IPS-NIHi7 (cell line): ENCODE results near the gene PHF3.
A peak's percentile ranks its signal among the peaks of the same experiment; 100 is the strongest.

Experiments
- DNase-seq: peaks from one replicate; pipeline ENCODE4 v3.0.0; 2012; ENCODE audit warnings: mixed read lengths; ENCODE audit errors: extremely low spot score

PHF3 gene, protein sequence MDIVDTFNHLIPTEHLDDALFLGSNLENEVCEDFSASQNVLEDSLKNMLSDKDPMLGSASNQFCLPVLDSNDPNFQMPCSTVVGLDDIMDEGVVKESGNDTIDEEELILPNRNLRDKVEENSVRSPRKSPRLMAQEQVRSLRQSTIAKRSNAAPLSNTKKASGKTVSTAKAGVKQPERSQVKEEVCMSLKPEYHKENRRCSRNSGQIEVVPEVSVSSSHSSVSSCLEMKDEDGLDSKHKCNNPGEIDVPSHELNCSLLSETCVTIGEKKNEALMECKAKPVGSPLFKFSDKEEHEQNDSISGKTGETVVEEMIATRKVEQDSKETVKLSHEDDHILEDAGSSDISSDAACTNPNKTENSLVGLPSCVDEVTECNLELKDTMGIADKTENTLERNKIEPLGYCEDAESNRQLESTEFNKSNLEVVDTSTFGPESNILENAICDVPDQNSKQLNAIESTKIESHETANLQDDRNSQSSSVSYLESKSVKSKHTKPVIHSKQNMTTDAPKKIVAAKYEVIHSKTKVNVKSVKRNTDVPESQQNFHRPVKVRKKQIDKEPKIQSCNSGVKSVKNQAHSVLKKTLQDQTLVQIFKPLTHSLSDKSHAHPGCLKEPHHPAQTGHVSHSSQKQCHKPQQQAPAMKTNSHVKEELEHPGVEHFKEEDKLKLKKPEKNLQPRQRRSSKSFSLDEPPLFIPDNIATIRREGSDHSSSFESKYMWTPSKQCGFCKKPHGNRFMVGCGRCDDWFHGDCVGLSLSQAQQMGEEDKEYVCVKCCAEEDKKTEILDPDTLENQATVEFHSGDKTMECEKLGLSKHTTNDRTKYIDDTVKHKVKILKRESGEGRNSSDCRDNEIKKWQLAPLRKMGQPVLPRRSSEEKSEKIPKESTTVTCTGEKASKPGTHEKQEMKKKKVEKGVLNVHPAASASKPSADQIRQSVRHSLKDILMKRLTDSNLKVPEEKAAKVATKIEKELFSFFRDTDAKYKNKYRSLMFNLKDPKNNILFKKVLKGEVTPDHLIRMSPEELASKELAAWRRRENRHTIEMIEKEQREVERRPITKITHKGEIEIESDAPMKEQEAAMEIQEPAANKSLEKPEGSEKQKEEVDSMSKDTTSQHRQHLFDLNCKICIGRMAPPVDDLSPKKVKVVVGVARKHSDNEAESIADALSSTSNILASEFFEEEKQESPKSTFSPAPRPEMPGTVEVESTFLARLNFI (N-terminal part only)

GRCh38 chr6:63635588-63636517 lies at the start of gene PHF3:
Gene PHF3, plus strand, starts transcription at chr6:63635802. Its CDS starts 10,750 bp downstream, at chr6:63646552.
- peak; percentile 95 for DNase-seq

DNA sequence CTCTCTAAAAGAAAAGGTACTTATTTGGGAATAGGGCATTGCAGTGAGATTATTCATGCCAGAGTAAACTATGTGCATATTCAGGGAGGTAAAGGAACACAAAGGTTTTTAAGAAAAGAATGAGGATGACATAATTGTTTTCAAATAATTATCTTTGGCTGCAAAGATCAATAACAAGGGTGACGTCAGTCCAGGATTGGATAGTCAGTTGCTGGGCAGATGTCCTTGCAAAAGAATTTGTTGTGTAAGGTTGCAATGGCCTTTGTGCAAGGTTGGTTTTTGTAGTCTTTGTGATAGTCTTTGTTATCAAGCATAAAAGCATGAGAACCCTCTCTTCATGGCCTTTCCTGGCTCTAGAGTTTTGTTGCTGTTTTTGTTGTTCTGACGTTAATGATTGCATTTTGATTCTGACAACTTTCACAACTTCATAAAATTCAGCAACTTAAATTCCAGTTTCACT lies 45.6 kb upstream of the PHF3 start:
- DNase-seq: no peak

- DNase-seq: no peak
These were observed 42.7 kb upstream of the PHF3 start for GRCh38 chr6:63592886-63593285.

- DNase-seq: no peak
These were observed 38.2 kb upstream of the PHF3 start for GRCh38 chr6:63597141-63598048.

DNA sequence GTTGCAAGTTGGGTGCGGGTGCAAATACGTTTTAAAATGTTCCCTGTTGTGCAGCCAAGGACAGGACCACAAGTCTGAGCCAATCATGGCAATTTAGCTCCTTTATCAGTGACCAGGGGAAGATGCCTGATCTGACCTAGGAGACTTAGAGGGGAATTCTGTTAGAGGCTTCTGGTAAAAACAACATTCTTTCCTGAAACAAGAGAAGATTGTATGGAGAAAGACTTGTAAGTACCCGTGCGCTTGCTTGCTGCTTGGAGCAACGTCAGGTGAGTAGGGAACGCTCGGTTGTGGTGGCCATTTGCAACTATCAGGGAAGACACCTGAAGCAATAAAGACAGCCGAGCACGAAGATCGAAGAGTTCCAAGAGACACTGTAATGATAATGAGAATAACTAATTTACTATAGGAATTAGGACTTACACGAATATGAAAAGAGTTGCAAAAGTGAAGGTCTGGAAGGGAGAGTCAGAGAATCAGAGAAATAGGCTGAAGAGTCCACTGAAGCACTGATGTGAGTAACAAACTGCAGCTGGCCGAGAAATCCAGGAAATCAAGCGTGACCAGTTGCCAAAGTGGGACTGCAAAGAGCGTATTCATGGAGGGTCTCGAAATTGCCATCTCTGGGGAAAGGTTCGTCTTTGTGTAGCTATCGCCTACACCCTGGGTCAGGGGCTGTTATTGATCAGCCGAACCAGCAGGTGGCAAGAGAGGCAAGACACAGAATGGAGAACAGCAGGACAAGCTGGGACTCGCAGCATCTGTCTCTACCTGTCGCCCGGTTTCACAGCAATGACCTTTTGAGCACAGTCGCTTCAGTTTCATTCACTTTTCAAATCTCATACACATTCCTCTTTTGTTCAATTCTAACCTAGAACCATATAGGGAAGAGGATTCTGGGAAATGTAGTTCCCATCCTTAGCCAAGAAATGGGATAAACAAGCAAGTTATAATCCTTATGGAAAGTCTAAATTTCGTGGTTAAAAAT lies 37.3 kb upstream of the PHF3 start:
- peak; percentile 78 for DNase-seq

DNA sequence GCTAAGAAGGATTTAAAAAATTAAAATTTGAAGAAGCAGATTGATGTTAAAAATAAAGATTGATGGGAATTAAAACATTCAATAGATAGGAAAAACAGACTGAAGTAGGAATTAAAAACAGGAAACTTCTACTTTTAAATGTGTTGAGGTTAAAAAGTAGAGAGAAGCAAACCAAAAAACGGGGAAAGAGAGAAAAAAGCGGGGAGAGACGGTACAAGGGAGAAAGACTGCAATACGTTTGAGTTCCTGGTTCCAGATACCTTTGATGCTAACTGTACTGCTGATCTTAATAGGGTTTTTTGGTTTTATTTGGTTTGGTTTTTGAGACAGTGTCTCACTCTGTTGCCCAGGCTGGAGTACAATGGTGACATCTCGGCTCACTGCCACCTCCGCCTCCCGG lies 36.4 kb upstream of the PHF3 start:
- DNase-seq: no peak

- no peak for DNase-seq
These were observed 35.5 kb upstream of the PHF3 start for GRCh38 chr6:63600136-63600535.

DNA sequence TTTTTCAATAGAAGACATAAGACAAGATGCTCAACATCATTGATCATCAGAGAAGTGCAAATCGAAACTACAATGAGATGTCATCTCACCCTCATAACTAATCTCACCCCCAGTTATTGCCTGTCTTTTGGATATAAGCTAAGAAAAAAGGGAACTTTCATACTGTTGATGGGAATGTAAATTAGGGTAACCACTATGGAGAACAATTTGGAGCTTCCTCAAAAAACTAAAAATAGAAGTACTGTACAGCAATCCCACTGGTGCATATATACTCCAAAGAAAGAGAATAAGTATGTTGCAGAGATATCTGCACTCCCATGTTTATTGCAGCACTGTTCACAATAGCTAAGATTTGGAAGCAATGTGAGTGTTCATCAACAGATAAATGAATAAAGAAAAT lies 26.4 kb upstream of the PHF3 start:
- no peak for DNase-seq

- DNase-seq: no peak
These were observed 24.7 kb upstream of the PHF3 start for GRCh38 chr6:63610944-63611343.

- no peak for DNase-seq
These were observed 24.0 kb upstream of the PHF3 start for GRCh38 chr6:63611560-63611959.

- no peak for DNase-seq
These were observed 20.0 kb upstream of the PHF3 start for GRCh38 chr6:63615590-63615989.

GRCh38 chr6:63624091-63624490 lies 11.5 kb upstream of the PHF3 start:
- no peak for DNase-seq

GRCh38 chr6:63630466-63630865 lies 5.1 kb upstream of the PHF3 start:
- DNase-seq: no peak

- peak; percentile 11 for DNase-seq
These were observed 972 bp upstream of the PHF3 start for GRCh38 chr6:63634630-63635029.

DNA sequence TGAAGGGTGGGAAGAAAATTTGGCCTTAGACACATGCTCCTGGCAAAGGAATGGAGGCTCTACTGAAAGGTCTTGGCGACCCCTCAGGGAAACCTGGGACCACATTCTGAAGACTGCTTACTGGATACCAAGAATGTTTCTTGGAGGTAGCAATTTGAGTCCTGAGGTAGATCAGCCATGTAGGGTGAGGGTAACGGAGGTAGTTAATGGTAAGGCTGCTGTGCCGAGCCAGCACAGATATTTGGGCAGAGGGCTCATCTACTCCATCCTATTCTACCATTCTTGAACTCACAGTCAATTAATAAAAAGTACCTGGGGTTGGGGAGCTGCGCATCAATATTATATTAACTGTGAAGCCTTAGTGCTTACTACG lies 401 bp upstream of the PHF3 start:
- DNase-seq: no peak

- DNase-seq: peak; percentile 24
These were observed 968 bp downstream of the PHF3 start for GRCh38 chr6:63636518-63637021.

- DNase-seq: no peak
These were observed 2.4 kb downstream of the PHF3 start for GRCh38 chr6:63637865-63638445.

DNA sequence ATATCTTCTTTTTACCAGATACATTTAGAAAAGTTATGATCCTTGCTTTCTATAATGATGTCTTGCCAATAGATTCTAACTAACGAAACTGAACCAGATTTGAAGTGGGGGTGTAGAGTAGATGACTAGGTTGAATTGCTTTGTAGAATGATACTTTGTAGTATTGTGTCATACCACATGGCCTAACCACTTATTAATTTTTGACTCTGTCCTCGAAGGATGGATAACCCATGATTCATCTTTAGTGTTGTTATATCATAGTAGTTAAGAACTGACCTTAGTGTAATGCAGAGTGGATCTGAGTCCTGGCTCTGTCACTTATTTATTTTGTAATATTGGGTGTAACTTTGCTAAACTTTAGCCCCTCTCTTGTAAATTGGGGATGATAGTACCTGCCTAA lies 4.5 kb downstream of the PHF3 start:
- DNase-seq: no peak
